Testis (tissue), 2 donors: ENCODE measurements around the gene KCNQ1.

Experiments
- POLR2A ChIP-seq: fragments of 450-650 bp; IDR thresholded peaks from one replicate; pipeline ENCODE4 v1.6.1; 2017; ENCODE audit warnings: antibody characterized with exemption, mild to moderate bottlenecking, moderate library complexity
- TF ChIP-seq, protein P1 (sequence below), 3 experiments: fragments of 450-650 bp in 2 of 3; fragments of 200-600 bp in 1 of 3; sonication (generic) in 1 of 3; IDR thresholded peaks; one replicate each; pipeline ENCODE4 v1.5.1; 2016 to 2019; ENCODE audit warnings: antibody characterized with exemption in 3 of 3, mild to moderate bottlenecking in 2 of 3, moderate library complexity in 1 of 3

DNA sequence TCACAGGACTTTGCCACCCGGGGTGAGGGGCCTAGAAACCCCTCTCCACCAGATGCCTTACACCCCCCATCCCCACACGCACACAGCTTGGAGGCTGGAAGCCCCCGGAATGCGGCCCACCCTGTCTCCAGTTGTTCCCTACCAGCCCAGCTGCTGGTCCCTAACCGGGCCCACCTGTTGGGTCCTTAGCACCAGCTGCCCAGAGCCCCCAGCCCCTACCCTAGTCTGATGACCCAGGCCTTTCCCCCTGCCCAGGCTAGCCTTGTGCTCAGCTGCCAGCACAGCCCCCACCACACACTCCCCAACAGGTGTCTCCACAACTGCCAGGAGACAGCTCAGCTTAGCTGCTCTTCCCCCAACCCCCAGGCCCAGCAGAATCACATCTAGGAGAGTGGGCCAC lies 373.7 kb downstream of the KCNQ1 start:
- TF ChIP-seq, protein P1, sequence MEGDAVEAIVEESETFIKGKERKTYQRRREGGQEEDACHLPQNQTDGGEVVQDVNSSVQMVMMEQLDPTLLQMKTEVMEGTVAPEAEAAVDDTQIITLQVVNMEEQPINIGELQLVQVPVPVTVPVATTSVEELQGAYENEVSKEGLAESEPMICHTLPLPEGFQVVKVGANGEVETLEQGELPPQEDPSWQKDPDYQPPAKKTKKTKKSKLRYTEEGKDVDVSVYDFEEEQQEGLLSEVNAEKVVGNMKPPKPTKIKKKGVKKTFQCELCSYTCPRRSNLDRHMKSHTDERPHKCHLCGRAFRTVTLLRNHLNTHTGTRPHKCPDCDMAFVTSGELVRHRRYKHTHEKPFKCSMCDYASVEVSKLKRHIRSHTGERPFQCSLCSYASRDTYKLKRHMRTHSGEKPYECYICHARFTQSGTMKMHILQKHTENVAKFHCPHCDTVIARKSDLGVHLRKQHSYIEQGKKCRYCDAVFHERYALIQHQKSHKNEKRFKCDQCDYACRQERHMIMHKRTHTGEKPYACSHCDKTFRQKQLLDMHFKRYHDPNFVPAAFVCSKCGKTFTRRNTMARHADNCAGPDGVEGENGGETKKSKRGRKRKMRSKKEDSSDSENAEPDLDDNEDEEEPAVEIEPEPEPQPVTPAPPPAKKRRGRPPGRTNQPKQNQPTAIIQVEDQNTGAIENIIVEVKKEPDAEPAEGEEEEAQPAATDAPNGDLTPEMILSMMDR (IDR thresholded peaks at IDR 0.05) = no peak
- TF ChIP-seq POLR2A = no peak
